Smooth muscle cell (in vitro differentiated cells): ENCODE measurements around the gene ABI3BP. TPM values are rescaled to one million over a fixed set of nuclear protein-coding genes. Genes with fewer than 3 reads are reported as not detected.

Experiments
- DNase-seq: peaks from one replicate; lab custom pipeline; 2025; ENCODE audit not compliant: unreplicated experiment; lab: John Stamatoyannopoulos, UW
- H2AFZ ChIP-seq: fragments of 200-600 bp; sonication (generic); 2 replicates; pipeline ENCODE4 v1.6.0; 2016; ENCODE audit warnings: antibody characterized with exemption, low read depth, mild to moderate bottlenecking
- H3F3A ChIP-seq: fragments of 200-600 bp; sonication (generic); 2 replicates; pipeline ENCODE4 v1.6.0; 2017; ENCODE audit warnings: antibody characterized with exemption, low read depth
- H3K27ac ChIP-seq: fragments of 200-600 bp; sonication (generic); 2 replicates; pipeline ENCODE4 v1.5.1; 2016; ENCODE audit warnings: low read depth, mild to moderate bottlenecking
- H3K27me3 ChIP-seq: fragments of 200-600 bp; sonication (generic); 2 replicates; pipeline ENCODE4 v1.6.1; 2016; ENCODE audit warnings: low read depth, mild to moderate bottlenecking
- H3K36me3 ChIP-seq: fragments of 200-600 bp; sonication (generic); 2 replicates; pipeline ENCODE4 v1.5.1; 2016; ENCODE audit warnings: low read depth
- H3K4me1 ChIP-seq: fragments of 200-600 bp; sonication (generic); 2 replicates; pipeline ENCODE4 v1.5.1; 2016; ENCODE audit warnings: low read depth
- H3K4me2 ChIP-seq: fragments of 200-600 bp; sonication (generic); 2 replicates; pipeline ENCODE4 v1.6.0; 2016; ENCODE audit warnings: mild to moderate bottlenecking
- H3K4me3 ChIP-seq: fragments of 200-600 bp; sonication (generic); 2 replicates; pipeline ENCODE4 v1.5.1; 2016; ENCODE audit warnings: mild to moderate bottlenecking
- H3K79me2 ChIP-seq: fragments of 200-600 bp; sonication (generic); 2 replicates; pipeline ENCODE4 v1.6.0; 2016; ENCODE audit warnings: low read depth, mild to moderate bottlenecking
- H3K9ac ChIP-seq: fragments of 200-600 bp; sonication (generic); 2 replicates; pipeline ENCODE4 v1.6.0; 2016; ENCODE audit warnings: low read depth
- H3K9me3 ChIP-seq: fragments of 200-600 bp; sonication (generic); replicated peaks from 2 replicates; pipeline ENCODE4 v1.5.1; 2016; ENCODE audit warnings: low read depth
- H4K20me1 ChIP-seq: fragments of 200-600 bp; sonication (generic); 2 replicates; pipeline ENCODE4 v1.6.0; 2016; ENCODE audit warnings: low read depth
- CTCF ChIP-seq: fragments of 200-600 bp; sonication (generic); IDR thresholded peaks from 2 replicates; pipeline ENCODE4 v1.5.1; 2017; ENCODE audit warnings: borderline replicate concordance, mild to moderate bottlenecking, antibody characterized with exemption; ENCODE audit not compliant: insufficient read depth, poor library complexity, severe bottlenecking
- WGBS: methylation state at CpG from one replicate; pipeline ENCODE4 v1.1.7; 2016; ENCODE audit warnings: low lambda C conversion rate; 5-methylcytosine and 5-hydroxymethylcytosine counted together
- polyA plus RNA-seq: library from polyadenylated mRNA; unstranded; fragments of >200 nt; fragmentation: Nextera tagmentation; extraction: Ambion mirVana; gene quantifications from 2 replicates; pipeline ENCODE4 v1.2.1, GENCODE V29; 2016
- total RNA-seq: library from RNA; depleted of rRNA; stranded (reverse); fragments of >200 nt; gene quantifications from 2 replicates; pipeline ENCODE4 v1.2.3, GENCODE V29; 2014

ABI3BP gene
- total and polyA plus RNA-seq, 2 experiments from 2014 or later: 0.47 to 0.58 TPM

- Histone ChIP-seq H3K4me3 (no peak overlapping the region), H3K9ac (no peak overlapping the region), H3K4me2 (no peak overlapping the region), H3K36me3 (peaks cover 67% of the 10 kb centered on the region), H3K79me2 (peaks cover 5% of the 10 kb centered on the region), H3K27ac (peak overlapping the region; percentile 16), H2AFZ (no peak overlapping the region), H3F3A (peaks cover 5% of the 10 kb centered on the region), H3K4me1 (no peaks in the 10 kb centered on the region), H3K27me3 (no peaks in the 10 kb centered on the region), H4K20me1 (peaks cover 98% of the 10 kb centered on the region), H3K9me3 (no peaks in the 10 kb centered on the region)
- TF ChIP-seq CTCF: no peak
- no peak for DNase-seq
These were observed 247.6 kb downstream of the ABI3BP start for GRCh38 chr3:100745617-100746016.

- H3K27me3 ChIP-seq: no peaks in the 10 kb centered on the region
- no peaks in the 10 kb centered on the region for H3K9me3 ChIP-seq
- peaks cover 8% of the 10 kb centered on the region for H3K79me2 ChIP-seq
- H3K4me1 ChIP-seq: no peaks in the 10 kb centered on the region
- H3F3A ChIP-seq: peaks cover 5% of the 10 kb centered on the region
- peaks cover 98% of the 10 kb centered on the region for H4K20me1 ChIP-seq
- H3K4me2 ChIP-seq: no peak overlapping the region
- no peak for TF ChIP-seq CTCF
- no peak for DNase-seq
- WGBS: 95% methylated on average over 2 of the region's 2 CpGs
- no peak overlapping the region for H3K9ac ChIP-seq
- H2AFZ ChIP-seq: no peak overlapping the region
- H3K36me3 ChIP-seq: peaks cover 67% of the 10 kb centered on the region
- H3K27ac ChIP-seq: no peak overlapping the region
- no peak overlapping the region for H3K4me3 ChIP-seq
These were observed 248.6 kb downstream of the ABI3BP start for GRCh38 chr3:100744671-100745070.

DNA sequence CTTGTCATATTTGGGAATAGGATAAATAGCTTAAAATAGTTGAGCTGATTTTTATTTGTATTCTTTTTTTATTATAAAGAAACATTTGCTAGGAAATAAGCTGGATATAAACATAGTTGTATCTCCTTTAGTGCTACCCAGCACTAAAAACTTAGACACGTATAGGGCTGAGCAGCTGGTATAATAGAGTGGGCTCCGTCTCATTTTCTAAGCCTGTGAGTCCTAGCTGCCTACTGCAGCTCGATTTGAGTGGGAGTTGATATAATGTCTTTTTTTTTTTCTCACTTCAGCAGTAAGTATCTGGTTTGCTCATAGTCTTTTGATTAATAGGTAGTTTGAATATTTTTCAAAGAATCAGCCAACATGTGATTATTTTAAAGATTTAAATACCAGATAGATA is 249.7 kb downstream of the ABI3BP start:
- no peak for DNase-seq
- Histone ChIP-seq H3K4me3 (no peak overlapping the region), H2AFZ (no peak overlapping the region), H3K4me2 (no peak overlapping the region), H3K27ac (no peak overlapping the region), H3K9ac (no peak overlapping the region), H3K27me3 (no peaks in the 10 kb centered on the region), H4K20me1 (peaks cover 99% of the 10 kb centered on the region), H3K79me2 (peaks cover 18% of the 10 kb centered on the region), H3K36me3 (peaks cover 68% of the 10 kb centered on the region), H3K9me3 (no peaks in the 10 kb centered on the region), H3K4me1 (no peaks in the 10 kb centered on the region), H3F3A (peaks cover 5% of the 10 kb centered on the region)
- no peak for TF ChIP-seq CTCF
- WGBS: 95% methylated on average over 3 of the region's 3 CpGs

- Histone ChIP-seq H3K27me3 (no peaks in the 10 kb centered on the region), H3K4me3 (no peak overlapping the region), H3F3A (no peaks in the 10 kb centered on the region), H3K4me2 (no peak overlapping the region), H2AFZ (no peak overlapping the region), H4K20me1 (peaks cover 99% of the 10 kb centered on the region), H3K9me3 (no peaks in the 10 kb centered on the region), H3K27ac (no peak overlapping the region), H3K4me1 (no peaks in the 10 kb centered on the region), H3K36me3 (peaks cover 64% of the 10 kb centered on the region), H3K9ac (no peak overlapping the region), H3K79me2 (peaks cover 39% of the 10 kb centered on the region)
- 100% methylated on average over 1 of the region's 1 CpG for WGBS
- no peak for DNase-seq
- TF ChIP-seq CTCF: no peak
These were observed 253.0 kb downstream of the ABI3BP start for GRCh38 chr3:100740207-100740606.
